DND-41 (cell line): Measurements from ENCODE around the gene KRTAP12-1.

Source experiments
- CTCF ChIP-seq: IDR thresholded peaks from 2 replicates; pipeline ENCODE4 v1.5.1; 2012; ENCODE audit warnings: borderline replicate concordance, low read length, moderate library complexity, mild to moderate bottlenecking; ENCODE audit not compliant: poor library complexity, severe bottlenecking; ENCODE audit errors: extremely low read depth
- EZH2 ChIP-seq: IDR thresholded peaks from 3 replicates; pipeline ENCODE4 v1.6.1; 2012; ENCODE audit warnings: borderline replicate concordance, low read depth, mild to moderate bottlenecking, moderate library complexity, low read length, inconsistent platforms; ENCODE audit not compliant: severe bottlenecking

GRCh38 chr21:44730028-44730395 lies 48.0 kb upstream of the KRTAP12-1 start:
- TF ChIP-seq CTCF = no peak
- TF ChIP-seq EZH2 = no peak
